ENCODE results near the gene HMSD.

DNA sequence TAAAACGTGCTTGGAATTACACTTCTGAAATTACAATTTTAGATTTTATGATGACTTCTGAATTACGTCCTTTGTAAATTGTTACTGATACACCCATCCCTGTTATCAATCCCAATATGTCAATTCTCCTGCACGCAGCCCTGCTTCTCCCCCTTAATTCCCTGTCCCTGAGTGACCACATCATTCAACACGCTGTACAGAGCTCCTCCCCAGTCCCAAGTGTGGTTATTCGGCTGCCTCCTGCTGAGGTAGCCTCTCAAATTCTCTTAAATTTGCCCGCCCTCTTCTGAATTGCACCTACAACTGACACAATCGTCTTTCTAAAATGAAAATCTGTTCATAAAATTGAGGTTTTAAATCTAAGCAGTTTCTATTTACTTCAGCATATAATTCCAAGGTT lies 30.9 kb downstream of the HMSD start:
- TF ChIP-seq, protein P1, sequence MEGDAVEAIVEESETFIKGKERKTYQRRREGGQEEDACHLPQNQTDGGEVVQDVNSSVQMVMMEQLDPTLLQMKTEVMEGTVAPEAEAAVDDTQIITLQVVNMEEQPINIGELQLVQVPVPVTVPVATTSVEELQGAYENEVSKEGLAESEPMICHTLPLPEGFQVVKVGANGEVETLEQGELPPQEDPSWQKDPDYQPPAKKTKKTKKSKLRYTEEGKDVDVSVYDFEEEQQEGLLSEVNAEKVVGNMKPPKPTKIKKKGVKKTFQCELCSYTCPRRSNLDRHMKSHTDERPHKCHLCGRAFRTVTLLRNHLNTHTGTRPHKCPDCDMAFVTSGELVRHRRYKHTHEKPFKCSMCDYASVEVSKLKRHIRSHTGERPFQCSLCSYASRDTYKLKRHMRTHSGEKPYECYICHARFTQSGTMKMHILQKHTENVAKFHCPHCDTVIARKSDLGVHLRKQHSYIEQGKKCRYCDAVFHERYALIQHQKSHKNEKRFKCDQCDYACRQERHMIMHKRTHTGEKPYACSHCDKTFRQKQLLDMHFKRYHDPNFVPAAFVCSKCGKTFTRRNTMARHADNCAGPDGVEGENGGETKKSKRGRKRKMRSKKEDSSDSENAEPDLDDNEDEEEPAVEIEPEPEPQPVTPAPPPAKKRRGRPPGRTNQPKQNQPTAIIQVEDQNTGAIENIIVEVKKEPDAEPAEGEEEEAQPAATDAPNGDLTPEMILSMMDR (IDR thresholded peaks at IDR 0.05) = no peak
- TF ChIP-seq POLR2A (IDR thresholded peaks at IDR 0.05) = no peak
